H1 (cell line): ENCODE data around the gene PPP1R3F. TPM values are rescaled to one million over a fixed set of nuclear protein-coding genes. Genes with fewer than 3 reads are reported as not detected.

Source experiments
- CTCF ChIA-PET: fragments of 300-600 bp; sonication (Branson Sonifier 250); formaldehyde crosslinking; loops from one replicate; lab custom pipeline; 2021; ENCODE audit not compliant: partially characterized antibody; lab: Charles Lee
- POLR2A ChIA-PET: fragments of 300-600 bp; sonication (Branson Sonifier 250); formaldehyde crosslinking; loops from one replicate; lab custom pipeline; 2021; ENCODE audit warnings: inconsistent platforms; ENCODE audit not compliant: partially characterized antibody; lab: Charles Lee
- DNase-seq, 2 experiments: peaks; one replicate each; pipeline versions ENCODE4 v3.0.0 to v3.0.0-alpha.2; 2010 to 2022; ENCODE audit warnings: low spot score in 2 of 2, low read depth in 1 of 2, mixed read lengths in 1 of 2
- FAIRE-seq: peaks from 2 replicates; lab custom pipeline; 2011; peaks lifted over from hg19 to GRCh38; lab: Jason Lieb, UNC
- H2AFZ ChIP-seq: 2 replicates; pipeline ENCODE4 v1.8.1; 2012; ENCODE audit warnings: low read length, inconsistent platforms
- H2AK5ac ChIP-seq: 2 replicates; pipeline ENCODE4 v1.6.1; 2013; ENCODE audit warnings: low read depth, low read length
- H2BK120ac ChIP-seq: replicated peaks from 2 replicates; pipeline ENCODE3; 2013; ENCODE audit warnings: low read depth, low read length, inconsistent platforms
- H2BK12ac ChIP-seq: 2 replicates; pipeline ENCODE4 v1.6.1; 2013; ENCODE audit warnings: low read depth, low read length
- H2BK15ac ChIP-seq: 2 replicates; pipeline ENCODE4 v1.6.1; 2013; ENCODE audit warnings: low read length
- H2BK20ac ChIP-seq: 2 replicates; pipeline ENCODE4 v1.6.1; 2013; ENCODE audit warnings: low read length
- H2BK5ac ChIP-seq: 2 replicates; pipeline ENCODE4 v1.6.1; 2013; ENCODE audit warnings: low read depth, low read length
- H3K14ac ChIP-seq: 2 replicates; pipeline ENCODE4 v1.6.1; 2013; ENCODE audit warnings: inconsistent platforms; ENCODE audit not compliant: insufficient read length
- H3K18ac ChIP-seq: 2 replicates; pipeline ENCODE4 v1.6.1; 2013; ENCODE audit warnings: low read length; ENCODE audit errors: extremely low read depth
- H3K23ac ChIP-seq: 2 replicates; pipeline ENCODE4 v1.6.1; 2013; ENCODE audit warnings: inconsistent platforms; ENCODE audit not compliant: insufficient read length
- H3K23me2 ChIP-seq: 2 replicates; pipeline ENCODE4 v1.6.1; 2013; ENCODE audit warnings: low read depth, low read length
- H3K27ac ChIP-seq: 2 replicates; pipeline ENCODE4 v1.6.1; 2011; ENCODE audit warnings: low read depth, low read length, inconsistent platforms
- H3K27me3 ChIP-seq, 4 experiments: replicated peaks in 1 of 4; 1 replicate in 1 of 4; 2 replicates in 3 of 4; pipeline versions ENCODE4 v1.6.1 to v1.8.1; 2011 to 2013; ENCODE audit warnings: low read length in 3 of 4, mild to moderate bottlenecking in 3 of 4, inconsistent platforms in 2 of 4, mixed read lengths in 2 of 4, moderate library complexity in 1 of 4; ENCODE audit not compliant: control insufficient read depth in 3 of 4, insufficient read depth in 3 of 4; ENCODE audit errors: extremely low read depth in 1 of 4
- H3K36me3 ChIP-seq, 4 experiments: 2 replicates each; pipeline versions ENCODE4 v1.6.1 to v1.8.1; 2011 to 2013; ENCODE audit warnings: mild to moderate bottlenecking in 4 of 4, low read length in 3 of 4, moderate library complexity in 2 of 4, control low read depth in 1 of 4, inconsistent platforms in 1 of 4; ENCODE audit not compliant: insufficient read depth in 4 of 4, control insufficient read depth in 2 of 4
- H3K4ac ChIP-seq: replicated peaks from 2 replicates; pipeline ENCODE3; 2013; ENCODE audit warnings: low read length, low read depth, mixed read lengths, inconsistent platforms; ENCODE audit not compliant: insufficient read length
- H3K4me1 ChIP-seq, 4 experiments: replicated peaks in 1 of 4; 1 replicate in 1 of 4; 2 replicates in 3 of 4; pipeline versions ENCODE4 v1.6.1 to v1.8.1; 2011 to 2013; ENCODE audit warnings: low read length in 3 of 4, inconsistent platforms in 2 of 4, mixed read lengths in 1 of 4; ENCODE audit not compliant: insufficient read depth in 4 of 4, control insufficient read depth in 3 of 4
- H3K4me2 ChIP-seq, 2 experiments: 2 replicates each; pipeline versions ENCODE4 v1.6.1 to v1.8.1; 2011 to 2013; ENCODE audit warnings: low read depth in 2 of 2, low read length in 2 of 2, control low read depth in 1 of 2, inconsistent platforms in 1 of 2, mild to moderate bottlenecking in 1 of 2; ENCODE audit not compliant: insufficient read depth in 1 of 2
- H3K4me3 ChIP-seq, 4 experiments: fragments of 200-600, 300-600 bp in 1 of 4; sonication (generic), shearing (Covaris generic), sonication (Bioruptor Twin) in 1 of 4; 2 replicates each; pipeline versions ENCODE4 v1.5.1 to v1.8.1; 2011 to 2016; ENCODE audit warnings: low read length in 4 of 4, low read depth in 3 of 4, control low read depth in 2 of 4, inconsistent platforms in 2 of 4, mild to moderate bottlenecking in 2 of 4, mixed read lengths in 1 of 4, moderate library complexity in 1 of 4; ENCODE audit not compliant: insufficient read depth in 2 of 4; ENCODE audit errors: extremely low read depth in 1 of 4
- H3K56ac ChIP-seq: replicated peaks from 2 replicates; pipeline ENCODE3; 2013; ENCODE audit warnings: low read depth, mild to moderate bottlenecking, mixed read lengths, low read length, inconsistent platforms; ENCODE audit not compliant: insufficient read length
- H3K79me1 ChIP-seq: 2 replicates; pipeline ENCODE4 v1.6.1; 2013; ENCODE audit warnings: low read depth, low read length, control low read depth
- H3K79me2 ChIP-seq, 2 experiments: 2 replicates each; pipeline versions ENCODE4 v1.6.1 to v1.8.1; 2012 to 2013; ENCODE audit warnings: low read length in 2 of 2, mild to moderate bottlenecking in 2 of 2, inconsistent platforms in 1 of 2; ENCODE audit not compliant: insufficient read depth in 2 of 2, control insufficient read depth in 1 of 2
- H3K9ac ChIP-seq, 4 experiments: replicated peaks in 1 of 4; 1 replicate in 1 of 4; 2 replicates in 3 of 4; pipeline versions ENCODE4 v1.6.1 to v1.8.1; 2011 to 2013; ENCODE audit warnings: low read depth in 3 of 4, low read length in 3 of 4, control low read depth in 2 of 4, mild to moderate bottlenecking in 2 of 4, moderate library complexity in 2 of 4, inconsistent platforms in 1 of 4; ENCODE audit errors: extremely low read depth in 1 of 4
- H3K9me3 ChIP-seq, 2 experiments: 2 replicates each; pipeline versions ENCODE4 v1.6.1 to v1.8.1; 2012 to 2013; ENCODE audit warnings: mild to moderate bottlenecking in 2 of 2, moderate library complexity in 2 of 2, control low read depth in 1 of 2, inconsistent platforms in 1 of 2, low read depth in 1 of 2, low read length in 1 of 2, mixed read lengths in 1 of 2; ENCODE audit not compliant: insufficient read depth in 2 of 2
- H4K20me1 ChIP-seq, 2 experiments: replicated peaks in 1 of 2; 2 replicates each; pipeline versions ENCODE3 to v1.8.1; 2011 to 2013; ENCODE audit warnings: inconsistent platforms in 2 of 2, low read length in 2 of 2, mild to moderate bottlenecking in 1 of 2; ENCODE audit not compliant: insufficient read depth in 2 of 2, control insufficient read depth in 1 of 2
- H4K5ac ChIP-seq: 2 replicates; pipeline ENCODE4 v1.6.1; 2013; ENCODE audit warnings: low read length, low read depth, mixed read lengths, inconsistent platforms; ENCODE audit not compliant: insufficient read length
- H4K8ac ChIP-seq: 2 replicates; pipeline ENCODE4 v1.8.0; 2013; ENCODE audit warnings: mild to moderate bottlenecking, moderate library complexity, low read length, inconsistent platforms; ENCODE audit not compliant: insufficient read depth; ENCODE audit errors: extremely low read depth
- H4K91ac ChIP-seq: replicated peaks from 2 replicates; pipeline ENCODE3; 2013; ENCODE audit warnings: low read length, mixed read lengths, inconsistent platforms; ENCODE audit not compliant: insufficient read length
- CEBPB ChIP-seq: IDR thresholded peaks from 2 replicates; pipeline ENCODE4 v1.6.1; 2012; ENCODE audit warnings: low read depth, low read length
- EGR1 ChIP-seq: IDR thresholded peaks from 2 replicates; pipeline ENCODE4 v1.6.1; 2011; ENCODE audit warnings: low read depth, low read length, borderline replicate concordance
- EZH2 ChIP-seq: fragments of 200-600 bp; sonication (generic); IDR thresholded peaks from 2 replicates; pipeline ENCODE4 v1.7.1; 2012; ENCODE audit warnings: low read depth, mild to moderate bottlenecking, moderate library complexity, low read length, inconsistent platforms; ENCODE audit not compliant: severe bottlenecking
- HDAC2 ChIP-seq, 2 experiments: fragments of 300-600 bp in 1 of 2; sonication (generic) in 1 of 2; IDR thresholded peaks; 2 replicates each; pipeline ENCODE4 v1.6.1; 2011 to 2012; ENCODE audit warnings: low read depth in 2 of 2, low read length in 2 of 2, mild to moderate bottlenecking in 2 of 2, moderate library complexity in 2 of 2, borderline replicate concordance in 1 of 2, inconsistent platforms in 1 of 2
- SP1 ChIP-seq: IDR thresholded peaks from 2 replicates; pipeline ENCODE4 v1.6.1; 2011; ENCODE audit warnings: low read depth, low read length
- SP2 ChIP-seq: IDR thresholded peaks from 2 replicates; pipeline ENCODE4 v1.6.1; 2012; ENCODE audit warnings: mild to moderate bottlenecking, low read length, inconsistent platforms
- WGBS, 2 experiments: shearing (Covaris generic) in 1 of 2; methylation state at CpG; one replicate each; pipeline versions ENCODE4 v1.1.6 to v1.1.7; 2013 to 2015; ENCODE audit warnings: low lambda C conversion rate in 2 of 2, mixed read lengths in 2 of 2, inconsistent platforms in 1 of 2, low coverage in 1 of 2, missing lambda C conversion rate in 1 of 2; ENCODE audit not compliant: insufficient replicate concordance in 2 of 2, insufficient coverage in 1 of 2, insufficient read length in 1 of 2; ENCODE audit errors: extremely low coverage in 1 of 2, missing lambda C conversion rate in 1 of 2; 5-methylcytosine and 5-hydroxymethylcytosine counted together
- polyA plus RNA-seq, 7 experiments: library from polyadenylated mRNA; depleted of rRNA in 3 of 7; stranded (reverse) in 5 of 7; unstranded in 2 of 7; fragments of >200 nt in 5 of 7; fragments of 200-250 nt in 2 of 7; gene quantifications; 1 replicate in 5 of 7; 2 replicates in 1 of 7; 4 replicates in 1 of 7; pipeline versions ENCODE4 v1.2.1 to v1.2.3, GENCODE V29; 2011 to 2013; ENCODE audit warnings: missing spikeins in 2 of 7, mixed read lengths in 2 of 7
- total RNA-seq: library from RNA; stranded (reverse); fragmentation: NEBNext Ultra II Directional; extraction: Animal tissue kit (Norgen Biotek cat#: 25700); gene quantifications from 2 replicates; pipeline ENCODE4 v1.2.1, GENCODE V29; 2021

Gene PPP1R3F
- total and polyA plus RNA-seq, 2 of the 8 experiments (the other 6 are each of a cell fraction or from before 2014, with no cell fraction given), result 5.1 to 6.8 TPM

- Histone ChIP-seq H3K4ac (no peak within 1 kb of the TSS), H3K4me3 (no peak within 1 kb of the TSS), H2BK120ac (no peak within 1 kb of the TSS), H2AK5ac (no peak within 1 kb of the TSS), H3K56ac (no peak within 1 kb of the TSS), H3K4me2 (no peak within 1 kb of the TSS), H3K4me1 (peaks cover 0 to 6% (median 2%) of the 10 kb centered on the region in 4 experiments; a peak in 2 of 7 replicates), H2BK12ac (no peak within 1 kb of the TSS), H4K5ac (no peak within 1 kb of the TSS), H2BK5ac (no peak within 1 kb of the TSS), H3K27ac (no peak within 1 kb of the TSS), H3K9ac (no peak within 1 kb of the TSS), H3K23ac (no peak within 1 kb of the TSS), H4K91ac (no peak within 1 kb of the TSS), H2BK20ac (no peak within 1 kb of the TSS), H3K14ac (no peak within 1 kb of the TSS), H4K20me1 (no peaks in the 10 kb centered on the region), H3K27me3 (no peaks in the 10 kb centered on the region), H3K18ac (no peak within 1 kb of the TSS), H4K8ac (no peak within 1 kb of the TSS), H3K23me2 (peaks cover 9% of the 10 kb centered on the region; the same call in 1 of the 2 replicates), H3K9me3 (no peaks in the 10 kb centered on the region), H2AFZ (no peak within 1 kb of the TSS), H3K79me1 (no peaks in the 10 kb centered on the region), H3K79me2 (no peaks in the 10 kb centered on the region), H3K36me3 (no peaks in the 10 kb centered on the region), H2BK15ac (no peak within 1 kb of the TSS)
- TF ChIP-seq SP1 (no peak), EZH2 (no peak), EGR1 (no peak), CEBPB (no peak), HDAC2 (IDR thresholded peaks at IDR 0.05; ENCODE audit: borderline replicate concordance in 1 of 2, low read depth in 2 of 2, low read length in 2 of 2) (no peak), SP2 (no peak)
- ChIA-PET POLR2A (no interaction called here), CTCF (no interaction called here)
- FAIRE-seq, result no peak
- 75% methylated on average over 4 of the region's 9 CpGs; no CpG with 5 or more reads in 1 of the 2 experiments for WGBS, 2 experiments
- DNase-seq, result no peak
Measured at GRCh38 chrX:49233176-49233575, 36.4 kb upstream of the PPP1R3F start, which contains the start of gene CACNA1F. Gene CACNA1F (minus strand): TSS chrX:49233340. CDS start chrX:49233309, 31 bp downstream.
